22Rv1 (cell line): ENCODE measurements around the gene MIR17HG.

ENCODE experiments used
- H3K27ac ChIP-seq: fragments of 450-650 bp; 2 replicates; pipeline ENCODE4 v1.5.1; 2017
- CTCF ChIP-seq: fragments of 450-650 bp; IDR thresholded peaks from 2 replicates; pipeline ENCODE4 v1.5.1; 2017; ENCODE audit warnings: mild to moderate bottlenecking
- ZFX ChIP-seq: fragments of 450-650 bp; IDR thresholded peaks from 2 replicates; pipeline ENCODE4 v1.6.1; 2017; ENCODE audit warnings: antibody characterized with exemption, borderline replicate concordance

Gene MIR17HG

DNA sequence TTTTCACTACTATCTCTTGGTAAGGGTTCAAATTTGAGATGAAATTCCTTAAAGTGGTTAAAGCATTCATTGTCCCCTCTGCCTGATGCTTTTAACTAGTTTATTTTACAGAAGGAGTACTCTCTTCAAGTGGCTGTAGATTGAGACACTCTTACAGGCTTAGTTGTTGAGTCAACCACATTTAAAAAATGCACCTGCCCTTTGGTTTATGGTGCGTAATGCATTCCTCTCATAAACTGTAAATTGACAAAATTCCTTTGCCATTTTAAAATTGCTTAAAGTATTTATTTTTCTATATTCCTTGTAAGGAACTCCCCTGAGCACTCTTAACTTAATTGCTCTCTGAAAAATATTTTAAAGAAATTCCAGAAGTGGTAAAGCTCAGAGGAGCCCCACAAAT, 50.1 kb downstream of the MIR17HG start:
- H3K27ac ChIP-seq = no peak overlapping the region
- TF ChIP-seq ZFX (no peak), CTCF (no peak)

- TF ChIP-seq ZFX = no peak
- no peak; the same call in 1 of the 2 replicates for TF ChIP-seq CTCF
- no peak within 1 kb of the TSS for H3K27ac ChIP-seq
These were observed 51.1 kb downstream of the MIR17HG start, which contains the start of gene GPC5 for GRCh38 chr13:91398413-91399188. Gene GPC5 (plus strand): TSS chr13:91398621.

GRCh38 chr13:91399189-91400062, 51.9 kb downstream of the MIR17HG start:
- TF ChIP-seq ZFX (no peak), CTCF (no peak)

GRCh38 chr13:91400063-91400399, 52.5 kb downstream of the MIR17HG start:
- no peak for TF ChIP-seq ZFX
- no peak for TF ChIP-seq CTCF
- no peak overlapping the region for H3K27ac ChIP-seq

More at GRCh38 chr13:91399189-91400062, 51.9 kb downstream of the MIR17HG start:
- no peak overlapping the region for H3K27ac ChIP-seq

GRCh38 chr13:91400671-91401070, 53.2 kb downstream of the MIR17HG start:
- TF ChIP-seq ZFX (no peak), CTCF (no peak)
- no peak overlapping the region for H3K27ac ChIP-seq

DNA sequence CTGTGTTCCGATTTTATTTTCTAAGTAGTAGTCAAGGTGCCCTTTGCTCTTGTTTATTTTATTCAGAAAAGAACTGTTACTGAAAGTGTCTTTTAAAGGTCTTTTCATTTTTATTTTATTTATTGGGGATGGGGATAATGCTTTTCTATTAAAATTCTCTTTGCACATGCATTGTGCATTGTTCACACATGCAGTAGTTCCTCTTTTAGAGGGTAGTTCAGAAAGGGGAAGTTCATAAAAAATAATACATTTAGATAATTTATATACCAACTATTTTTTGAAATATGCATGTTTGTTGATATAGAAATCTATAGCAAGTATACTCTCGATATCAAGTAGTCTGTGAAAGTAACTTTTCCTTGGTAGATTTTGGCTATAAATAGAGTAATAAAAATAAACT, 54.4 kb downstream of the MIR17HG start:
- no peak for TF ChIP-seq ZFX
- no peak for TF ChIP-seq CTCF
- H3K27ac ChIP-seq = no peak overlapping the region
